PC-3 (cell line): ENCODE results near the gene RHOV. TPM values are rescaled to one million over a fixed set of nuclear protein-coding genes. Genes with fewer than 3 reads are reported as not detected.
A peak's percentile ranks its signal among the peaks of the same experiment; 100 is the strongest.

Experiments
- ATAC-seq: fragments of 200-7000 bp; cut with Tn5 transposase; 2 replicates; pipeline ENCODE4 v1.9.1; 2020; ENCODE audit warnings: mild to moderate bottlenecking, moderate library complexity
- BruUV-seq: library from RNA; stranded (reverse); fragments of 400-500 nt; replicated peaks from 2 replicates; lab custom pipeline; 2021; lab: Mats Ljungman, UMichigan
- CTCF ChIA-PET: fragments of 300-600 bp; sonication (Branson Sonifier 250); formaldehyde crosslinking; loops from one replicate; lab custom pipeline; 2022; ENCODE audit warnings: antibody characterized with exemption; lab: Charles Lee
- POLR2A ChIA-PET: fragments of 300-600 bp; sonication (Branson Sonifier 250); formaldehyde crosslinking; loops from one replicate; lab custom pipeline; 2022; ENCODE audit warnings: antibody characterized with exemption; ENCODE audit not compliant: unreplicated experiment; lab: Charles Lee
- DNase-seq: peaks from one replicate; pipeline ENCODE4 v3.0.0-alpha.2; 2015
- H2AFZ ChIP-seq: fragments of 300-600 bp; sonication (generic); 2 replicates; pipeline ENCODE4 v1.6.0; 2016; ENCODE audit warnings: antibody characterized with exemption, low read length
- H3F3A ChIP-seq: fragments of 300-600 bp; sonication (generic); one replicate; pipeline ENCODE4 v1.6.0; 2017; ENCODE audit warnings: antibody characterized with exemption, low read length, control low read depth, mild to moderate bottlenecking; ENCODE audit not compliant: unreplicated experiment
- H3K27ac ChIP-seq: fragments of 300-600 bp; sonication (generic); 2 replicates; pipeline ENCODE4 v1.5.1; 2016; ENCODE audit warnings: mild to moderate bottlenecking, low read length
- H3K27me3 ChIP-seq: fragments of 300-600 bp; sonication (generic); 2 replicates; pipeline ENCODE4 v1.6.1; 2016; ENCODE audit warnings: low read length, mixed read lengths
- H3K36me3 ChIP-seq: fragments of 300-600 bp; sonication (generic); 2 replicates; pipeline ENCODE4 v1.6.1; 2016; ENCODE audit warnings: low read depth, mixed run types, low read length, mixed read lengths
- H3K4me1 ChIP-seq: fragments of 300-600 bp; sonication (generic); 2 replicates; pipeline ENCODE4 v1.5.1; 2016; ENCODE audit warnings: low read length; ENCODE audit not compliant: insufficient read depth
- H3K4me2 ChIP-seq: fragments of 300-600 bp; sonication (generic); 2 replicates; pipeline ENCODE4 v1.6.0; 2016; ENCODE audit warnings: low read length
- H3K4me3 ChIP-seq: fragments of 300-600 bp; sonication (generic); 2 replicates; pipeline ENCODE4 v1.5.1; 2016; ENCODE audit warnings: mild to moderate bottlenecking, low read length, mixed read lengths
- H3K79me2 ChIP-seq: fragments of 300-600 bp; sonication (generic); 2 replicates; pipeline ENCODE4 v1.6.1; 2017; ENCODE audit warnings: low read length, mixed read lengths
- H3K9ac ChIP-seq: fragments of 300-600 bp; sonication (generic); 2 replicates; pipeline ENCODE4 v1.6.0; 2016; ENCODE audit warnings: mild to moderate bottlenecking, low read length
- H3K9me2 ChIP-seq: fragments of 300-600 bp; sonication (generic); replicated peaks from 2 replicates; pipeline ENCODE4 v1.6.1; 2016; ENCODE audit warnings: mixed run types, low read length, mixed read lengths
- H3K9me3 ChIP-seq: fragments of 300-600 bp; sonication (generic); 2 replicates; pipeline ENCODE4 v1.6.1; 2016; ENCODE audit warnings: low read length, mixed read lengths
- H4K20me1 ChIP-seq: fragments of 300-600 bp; sonication (generic); 2 replicates; pipeline ENCODE4 v1.6.1; 2016; ENCODE audit warnings: low read length, mixed read lengths
- EZH2 ChIP-seq: fragments of 300-600 bp; sonication (generic); IDR thresholded peaks from one replicate; pipeline ENCODE4 v1.6.1; 2017; ENCODE audit warnings: antibody characterized with exemption, mild to moderate bottlenecking, low read length; ENCODE audit not compliant: unreplicated experiment
- EZH2phosphoT487 ChIP-seq: fragments of 300-600 bp; sonication (generic); IDR thresholded peaks from 2 replicates; pipeline ENCODE4 v1.6.1; 2018; ENCODE audit warnings: mild to moderate bottlenecking, antibody characterized with exemption, low read length, borderline replicate concordance
- intact Hi-C: fragments of 100-400 bp; cut with micrococcal nuclease; formaldehyde crosslinking; loops from 2 replicates; pipeline ENCODE4 v1.9.0; 2023
- total RNA-seq: library from RNA; depleted of rRNA; stranded (reverse); fragments of >200 nt; gene quantifications from 2 replicates; pipeline ENCODE4 v1.2.3, GENCODE V29; 2014
- TF ChIP-seq, protein P1 (sequence below): fragments of 300-600 bp; sonication (generic); conservative IDR thresholded peaks from 2 replicates; pipeline ENCODE4 v1.5.1; 2017; ENCODE audit warnings: antibody characterized with exemption, low read depth, mild to moderate bottlenecking, low read length

RHOV gene
- total RNA-seq, 1 experiment from 2014 or later, result 39.5 TPM

DNA sequence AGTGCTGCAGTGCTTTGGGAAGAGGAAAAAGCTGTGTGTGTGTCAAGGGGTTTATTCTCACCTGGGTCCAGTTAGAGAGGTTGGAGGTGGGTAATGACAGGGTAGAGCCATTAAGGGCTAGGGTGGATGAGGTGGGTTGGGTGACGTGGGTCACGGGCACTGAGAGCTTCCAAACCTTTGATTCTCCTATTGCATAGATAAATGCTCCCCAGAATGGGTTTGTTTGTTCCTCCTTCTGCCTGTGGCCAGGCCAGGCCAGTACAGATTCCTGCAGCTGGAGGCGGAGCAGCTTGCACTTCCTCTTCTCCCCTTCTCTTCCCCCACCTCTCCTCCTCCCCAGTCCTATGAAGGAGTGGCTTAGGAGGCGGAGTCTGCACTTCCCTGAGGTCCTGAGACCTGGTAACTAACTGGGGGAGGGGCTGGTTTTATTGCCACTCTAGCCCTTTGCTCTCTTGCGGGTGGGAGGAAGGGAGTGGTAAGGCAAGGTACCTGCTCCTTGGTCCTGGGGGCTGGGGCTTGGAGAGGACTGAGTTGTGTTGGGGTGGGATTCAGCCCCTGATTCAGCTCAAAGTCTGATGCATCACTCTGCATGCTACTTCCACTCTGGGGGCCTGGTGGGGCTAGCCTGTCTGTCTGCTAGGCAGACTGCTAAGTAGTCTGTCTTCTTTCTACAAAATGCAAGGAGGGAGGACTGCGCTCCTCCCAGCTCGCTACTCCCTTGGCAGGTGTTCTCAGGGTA is 26.6 kb downstream of the RHOV start:
- H3K4me1 ChIP-seq, result peaks cover 38% of the 10 kb centered on the region
- peak; percentile 85 for DNase-seq
- TF ChIP-seq EZH2phosphoT487 (no peak), EZH2 (no peak)
- TF ChIP-seq, protein P1, sequence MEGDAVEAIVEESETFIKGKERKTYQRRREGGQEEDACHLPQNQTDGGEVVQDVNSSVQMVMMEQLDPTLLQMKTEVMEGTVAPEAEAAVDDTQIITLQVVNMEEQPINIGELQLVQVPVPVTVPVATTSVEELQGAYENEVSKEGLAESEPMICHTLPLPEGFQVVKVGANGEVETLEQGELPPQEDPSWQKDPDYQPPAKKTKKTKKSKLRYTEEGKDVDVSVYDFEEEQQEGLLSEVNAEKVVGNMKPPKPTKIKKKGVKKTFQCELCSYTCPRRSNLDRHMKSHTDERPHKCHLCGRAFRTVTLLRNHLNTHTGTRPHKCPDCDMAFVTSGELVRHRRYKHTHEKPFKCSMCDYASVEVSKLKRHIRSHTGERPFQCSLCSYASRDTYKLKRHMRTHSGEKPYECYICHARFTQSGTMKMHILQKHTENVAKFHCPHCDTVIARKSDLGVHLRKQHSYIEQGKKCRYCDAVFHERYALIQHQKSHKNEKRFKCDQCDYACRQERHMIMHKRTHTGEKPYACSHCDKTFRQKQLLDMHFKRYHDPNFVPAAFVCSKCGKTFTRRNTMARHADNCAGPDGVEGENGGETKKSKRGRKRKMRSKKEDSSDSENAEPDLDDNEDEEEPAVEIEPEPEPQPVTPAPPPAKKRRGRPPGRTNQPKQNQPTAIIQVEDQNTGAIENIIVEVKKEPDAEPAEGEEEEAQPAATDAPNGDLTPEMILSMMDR, result no peak
- H3K27ac ChIP-seq, result peak overlapping the region; percentile 53
- H2AFZ ChIP-seq, result no peak overlapping the region
- no peaks in the 10 kb centered on the region for H3F3A ChIP-seq
- H3K9ac ChIP-seq, result peak overlapping the region; percentile 44
- H3K27me3 ChIP-seq, result no peaks in the 10 kb centered on the region
- H3K9me2 ChIP-seq, result no peaks in the 10 kb centered on the region
- peak overlapping the region; percentile 83 for H3K4me2 ChIP-seq
- no peaks in the 10 kb centered on the region for H3K9me3 ChIP-seq
- peaks cover 15% of the 10 kb centered on the region; the same call in 1 of the 2 replicates for H3K36me3 ChIP-seq
- CTCF ChIA-PET, result interaction anchor here (0.6 to 2.8 kb wide), 3 partner anchors 10 to 45 kb away, joined by 3 to 11 read pairs (median 5); no protein-coding TSS in a partner anchor
- peaks cover 19% of the 10 kb centered on the region; the same call in 1 of the 2 replicates for H4K20me1 ChIP-seq
- intact Hi-C loops, result no loop called here
- peaks cover 85% of the 10 kb centered on the region for H3K79me2 ChIP-seq
- BruUV-seq, result no TSS peak
- peak; percentile 65 for ATAC-seq
- peak overlapping the region; percentile 88 for H3K4me3 ChIP-seq
- POLR2A ChIA-PET, result interaction anchor here (0.6 kb wide), 1 partner anchor 24 kb away, joined by 3 read pairs; no protein-coding TSS in a partner anchor

- peak overlapping the region; percentile 83 for H3K4me2 ChIP-seq
- no peaks in the 10 kb centered on the region for H3K27me3 ChIP-seq
- H2AFZ ChIP-seq, result no peak overlapping the region
- no TSS peak for BruUV-seq
- H3F3A ChIP-seq, result no peaks in the 10 kb centered on the region
- peaks cover 15% of the 10 kb centered on the region; the same call in 1 of the 2 replicates for H3K36me3 ChIP-seq
- intact Hi-C loops, result no loop called here
- H3K79me2 ChIP-seq, result peaks cover 83% of the 10 kb centered on the region
- no peaks in the 10 kb centered on the region for H3K9me3 ChIP-seq
- peaks cover 38% of the 10 kb centered on the region for H3K4me1 ChIP-seq
- DNase-seq (peak; percentile 34), ATAC-seq (no peak)
- peak overlapping the region; percentile 44 for H3K9ac ChIP-seq
- POLR2A ChIA-PET, result no interaction called here
- H3K4me3 ChIP-seq, result peak overlapping the region; percentile 88
- H3K9me2 ChIP-seq, result no peaks in the 10 kb centered on the region
- H3K27ac ChIP-seq, result peak overlapping the region; percentile 53
- TF ChIP-seq, protein P1, result no peak
- TF ChIP-seq EZH2 (no peak), EZH2phosphoT487 (no peak)
- H4K20me1 ChIP-seq, result peaks cover 19% of the 10 kb centered on the region; the same call in 1 of the 2 replicates
- CTCF ChIA-PET, result interaction anchor here (0.6 to 2.8 kb wide), 3 partner anchors 11 to 45 kb away, joined by 3 to 11 read pairs (median 5); no protein-coding TSS in a partner anchor
These were observed 27.2 kb downstream of the RHOV start for GRCh38 chr15:40846841-40847222.
